ENCODE results near the gene NPFFR1. TPM values are rescaled to one million over a fixed set of nuclear protein-coding genes. Genes with fewer than 3 reads are reported as not detected.

Gene NPFFR1, protein sequence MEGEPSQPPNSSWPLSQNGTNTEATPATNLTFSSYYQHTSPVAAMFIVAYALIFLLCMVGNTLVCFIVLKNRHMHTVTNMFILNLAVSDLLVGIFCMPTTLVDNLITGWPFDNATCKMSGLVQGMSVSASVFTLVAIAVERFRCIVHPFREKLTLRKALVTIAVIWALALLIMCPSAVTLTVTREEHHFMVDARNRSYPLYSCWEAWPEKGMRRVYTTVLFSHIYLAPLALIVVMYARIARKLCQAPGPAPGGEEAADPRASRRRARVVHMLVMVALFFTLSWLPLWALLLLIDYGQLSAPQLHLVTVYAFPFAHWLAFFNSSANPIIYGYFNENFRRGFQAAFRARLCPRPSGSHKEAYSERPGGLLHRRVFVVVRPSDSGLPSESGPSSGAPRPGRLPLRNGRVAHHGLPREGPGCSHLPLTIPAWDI
- not detected in 2 replicates for total RNA-seq (2014; rRNA removed; shearing (Covaris generic))
- not detected in 2 replicates for polyA plus RNA-seq (2014; cell fraction: nucleus; rRNA removed)

DNA sequence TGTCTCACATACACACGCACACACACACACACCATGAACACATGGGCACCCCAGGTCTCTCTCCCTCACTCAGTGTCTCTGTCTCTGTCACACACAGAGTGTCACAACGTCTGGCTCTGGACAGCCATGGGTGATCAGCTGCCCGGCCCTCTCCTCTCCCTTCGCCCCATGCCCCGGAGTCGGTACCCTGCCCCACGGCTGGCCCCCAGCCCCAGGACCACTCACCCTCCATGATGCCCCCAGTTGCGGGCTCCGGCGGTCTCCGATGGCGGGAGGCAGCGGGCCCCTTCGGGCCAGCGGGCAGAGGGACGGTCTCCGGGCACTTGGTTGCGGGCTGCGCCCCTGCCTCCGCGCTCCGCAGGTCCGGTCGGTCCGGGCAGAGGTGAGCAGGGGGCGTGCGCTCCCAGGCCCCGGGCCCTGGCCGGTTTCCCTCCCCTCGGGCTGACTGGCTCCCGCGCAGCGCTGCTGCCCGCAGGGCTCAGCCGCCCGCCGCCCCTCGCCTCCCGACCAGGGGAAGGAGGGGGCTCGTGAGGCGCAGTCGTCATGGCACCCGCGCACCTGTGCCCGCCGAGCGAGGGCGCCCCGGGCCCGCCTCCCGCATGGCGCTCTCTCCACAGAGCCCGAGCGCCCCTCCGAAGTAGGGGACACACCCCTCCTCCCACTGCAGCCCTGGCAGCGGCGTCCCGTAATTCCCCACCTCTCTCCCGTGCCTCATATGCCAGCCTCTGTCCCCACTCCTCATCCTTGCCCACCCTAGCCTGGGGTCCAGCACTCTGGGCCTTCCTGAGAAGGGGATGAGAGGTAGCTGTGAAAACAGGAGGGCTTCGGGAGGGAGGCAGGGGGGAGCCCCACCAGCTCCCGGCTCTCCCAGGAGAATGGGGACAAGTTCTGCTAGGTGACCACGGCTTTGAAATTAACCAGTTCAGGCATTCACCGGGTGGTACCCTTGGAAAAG, at the start of gene NPFFR1:
NPFFR1 (minus strand) TSS at position 560 of the 955 bp plus-strand sequence; CDS start at position 232, 328 bp downstream.
- no peak for DNase-seq (ENCODE audit: extremely low read depth, low read depth)

DNA sequence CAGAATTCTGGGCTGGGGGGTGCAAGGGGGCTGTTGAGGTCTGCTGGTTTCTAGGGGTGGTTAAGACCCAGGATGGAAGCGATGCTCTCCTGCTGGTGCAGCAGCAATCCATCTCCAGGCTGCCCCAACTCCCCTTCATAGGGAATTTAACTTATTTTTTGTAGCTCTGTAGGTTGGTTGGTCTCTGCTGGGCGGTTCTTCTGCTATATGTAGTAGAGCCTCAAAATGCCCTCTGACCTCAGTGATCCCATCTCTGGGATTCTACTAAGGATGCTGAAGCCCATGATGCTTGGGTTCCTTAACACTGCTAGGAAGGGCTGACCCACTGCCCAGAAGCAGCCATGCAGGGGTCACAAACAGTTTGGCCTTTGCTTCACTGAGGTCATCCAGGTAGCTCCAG, 49.5 kb upstream of the NPFFR1 start:
- DNase-seq (ENCODE audit: extremely low read depth, low read depth) = no peak

DNA sequence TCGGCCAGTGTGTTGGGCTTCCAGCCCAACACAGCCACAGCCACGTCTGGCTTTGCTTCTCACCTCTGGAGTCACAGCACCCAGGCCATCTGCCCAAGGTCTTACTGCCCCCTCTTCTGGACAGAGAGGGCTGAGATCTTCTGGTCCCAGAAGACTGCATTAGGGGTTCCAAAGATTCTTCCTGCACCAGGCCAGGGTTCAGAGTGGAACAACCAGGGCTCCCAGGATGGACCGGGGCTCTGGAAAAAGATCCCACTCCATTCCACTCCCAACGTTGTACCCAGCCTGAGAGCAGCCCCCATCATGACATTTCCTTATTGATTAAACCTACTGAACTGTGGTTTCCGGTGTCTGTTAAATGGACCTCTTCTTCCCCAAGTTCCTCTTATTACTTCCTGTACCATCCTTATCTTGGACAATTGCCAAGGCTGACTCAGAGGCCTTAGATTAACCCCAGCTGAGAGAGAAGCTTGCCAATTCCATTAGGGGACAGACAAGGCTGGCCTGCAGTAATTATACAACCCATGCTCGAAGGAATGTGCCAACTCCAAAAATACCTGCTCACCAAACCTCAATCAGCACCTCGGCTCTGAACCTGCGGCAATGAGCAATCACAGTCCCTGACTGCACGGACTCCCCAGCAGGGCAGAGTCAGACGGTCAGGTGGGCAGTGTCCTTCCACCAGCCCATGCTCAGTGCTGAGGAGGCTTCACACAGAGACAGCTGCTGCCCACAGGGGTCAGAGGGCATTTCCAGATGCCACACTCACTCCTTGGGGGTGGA, 47.9 kb upstream of the NPFFR1 start:
- DNase-seq (ENCODE audit: extremely low read depth, low read depth) = peak; percentile 67

DNA sequence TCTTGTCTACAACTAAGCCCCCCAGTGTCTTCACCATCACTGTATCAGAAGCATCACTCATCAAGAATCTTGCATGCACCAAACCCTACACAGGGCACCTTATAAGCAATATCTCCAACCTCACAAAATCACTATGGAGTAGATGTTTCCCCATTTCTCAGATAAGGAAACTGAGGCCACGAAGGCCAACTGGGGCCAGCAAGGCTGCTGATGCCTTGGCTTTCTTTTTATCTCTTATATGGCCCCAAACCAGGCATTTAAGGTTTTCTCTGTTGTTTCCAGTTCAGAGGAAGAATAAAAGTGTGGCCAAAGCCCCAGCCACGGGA, 47.3 kb upstream of the NPFFR1 start:
- DNase-seq (ENCODE audit: extremely low read depth, low read depth) = no peak

DNA sequence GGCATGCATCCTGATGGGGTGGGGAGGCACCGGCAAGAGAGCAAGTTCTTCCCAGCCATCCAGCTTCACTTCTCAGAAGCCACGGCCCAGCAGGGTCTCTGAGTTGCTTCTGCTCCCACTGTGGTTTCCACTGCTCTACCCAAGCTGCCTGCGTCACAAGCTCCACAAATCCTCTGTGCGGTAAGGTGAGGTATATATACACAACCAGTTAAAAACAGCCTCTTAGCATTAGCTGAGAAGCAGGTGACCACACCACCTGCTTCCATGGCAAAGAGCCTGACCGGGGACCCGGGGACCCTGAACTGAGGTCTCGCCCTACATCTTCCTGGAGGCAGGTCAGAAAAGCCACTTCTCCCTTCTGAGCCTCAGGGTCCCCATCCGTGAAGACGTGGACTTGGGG, 46.9 kb upstream of the NPFFR1 start:
- no peak for DNase-seq (ENCODE audit: extremely low read depth, low read depth)

DNA sequence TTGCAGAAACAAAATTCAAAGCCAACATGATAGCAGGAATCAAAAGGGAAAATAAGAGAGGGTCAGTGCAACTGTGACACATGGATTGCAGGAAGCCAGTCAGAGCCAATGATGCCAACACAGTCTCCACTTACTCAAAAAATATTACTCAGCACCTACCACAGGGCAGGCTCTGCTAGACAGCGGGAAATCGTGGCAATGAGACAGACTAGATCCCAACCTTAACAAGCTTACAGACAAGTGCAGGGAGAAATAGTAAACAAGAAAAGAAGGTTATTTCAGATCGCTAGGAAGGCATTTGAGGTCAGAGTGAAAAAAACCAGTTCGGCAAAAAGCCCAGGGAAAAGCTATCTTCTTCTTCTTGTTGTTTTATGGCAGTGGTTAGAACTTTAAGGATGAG, 45.2 kb upstream of the NPFFR1 start:
- DNase-seq (ENCODE audit: extremely low read depth, low read depth) = no peak

DNA sequence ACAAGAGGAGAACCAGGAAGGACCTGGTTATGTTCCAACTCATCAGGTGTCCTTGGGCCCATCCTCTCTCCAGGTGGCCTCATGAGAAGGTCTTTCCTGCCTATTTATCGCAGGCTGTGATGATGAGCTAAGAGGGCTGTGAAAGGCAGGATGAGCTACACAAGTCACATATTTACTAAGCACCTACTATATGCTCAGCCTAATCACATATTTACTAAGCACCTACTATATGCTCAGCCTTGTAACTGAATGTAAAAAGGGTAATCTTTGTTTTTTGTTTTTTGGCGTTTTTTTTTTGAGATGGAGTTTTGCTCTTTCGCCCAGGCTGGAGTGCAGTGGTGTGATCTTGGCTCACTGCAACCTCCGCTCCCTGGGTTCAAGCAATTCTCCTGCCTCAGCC, 44.2 kb upstream of the NPFFR1 start:
- no peak for DNase-seq (ENCODE audit: extremely low read depth, low read depth)

DNA sequence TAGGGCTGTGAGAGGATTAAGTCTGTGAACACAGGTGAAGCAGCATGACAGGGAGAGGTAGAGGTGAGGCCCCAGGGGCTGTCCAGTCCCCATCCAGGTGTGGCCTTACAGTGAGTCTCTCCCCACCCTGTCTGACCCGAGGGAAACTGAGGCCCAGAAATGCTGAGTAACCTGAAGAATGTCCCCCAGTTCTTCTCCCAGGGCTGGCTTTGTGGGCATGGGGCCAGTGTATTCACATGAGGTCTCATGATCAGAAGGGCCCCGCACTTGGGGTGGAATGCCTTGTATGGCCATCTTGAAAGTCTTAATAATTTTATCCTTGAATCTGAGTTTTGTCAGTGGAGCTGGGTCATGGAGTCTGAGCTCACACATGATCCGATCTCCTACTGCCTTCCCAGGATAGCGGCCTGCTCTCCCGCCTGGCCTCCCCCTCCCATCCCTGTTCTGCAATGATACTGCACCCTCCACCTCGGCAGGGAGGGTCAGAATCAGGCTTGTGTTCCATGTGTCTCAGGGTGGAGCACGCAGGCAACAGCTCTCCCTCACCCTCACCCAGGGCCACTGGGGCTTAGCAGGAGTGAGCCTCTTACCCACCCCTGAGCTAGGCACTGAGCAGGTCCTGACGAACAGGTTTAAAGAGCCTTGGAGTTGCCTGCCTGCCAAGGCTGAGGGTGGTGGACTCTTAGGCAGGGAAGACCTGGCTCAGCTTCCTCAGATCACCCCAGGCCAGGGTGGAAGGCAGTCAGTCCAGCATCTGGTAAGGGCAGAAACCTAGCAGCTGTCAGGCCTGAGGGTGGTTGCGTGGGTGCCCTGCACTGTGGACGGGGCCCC, 41.4 kb upstream of the NPFFR1 start:
- no peak for DNase-seq (ENCODE audit: extremely low read depth, low read depth)

DNA sequence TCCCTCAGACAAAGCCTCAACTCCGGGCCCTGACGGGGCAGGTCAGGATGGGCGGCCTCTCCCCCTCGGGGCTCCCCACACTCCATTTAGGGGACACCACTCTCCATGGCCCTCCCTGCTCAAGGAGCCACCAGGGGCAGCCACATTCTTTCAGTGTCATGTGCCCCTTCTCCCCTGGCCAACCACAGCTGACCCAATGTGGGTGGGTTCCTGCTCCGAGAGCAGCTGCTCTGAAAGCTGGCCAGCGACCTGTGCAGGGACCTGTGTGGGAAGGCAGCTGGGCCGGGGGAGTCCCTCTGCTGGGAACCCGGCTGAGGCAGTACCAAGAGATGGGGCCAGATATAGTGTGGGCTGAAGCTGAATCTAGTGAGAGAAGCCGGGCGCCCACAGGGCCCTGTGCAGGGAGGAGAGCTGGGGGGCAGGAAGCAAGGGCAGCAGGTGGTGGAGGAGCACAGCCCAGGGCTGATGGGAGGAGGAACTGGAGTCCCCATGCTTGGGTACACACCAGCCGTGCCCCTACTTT, 40.6 kb upstream of the NPFFR1 start:
- DNase-seq (ENCODE audit: extremely low read depth, low read depth) = no peak

DNA sequence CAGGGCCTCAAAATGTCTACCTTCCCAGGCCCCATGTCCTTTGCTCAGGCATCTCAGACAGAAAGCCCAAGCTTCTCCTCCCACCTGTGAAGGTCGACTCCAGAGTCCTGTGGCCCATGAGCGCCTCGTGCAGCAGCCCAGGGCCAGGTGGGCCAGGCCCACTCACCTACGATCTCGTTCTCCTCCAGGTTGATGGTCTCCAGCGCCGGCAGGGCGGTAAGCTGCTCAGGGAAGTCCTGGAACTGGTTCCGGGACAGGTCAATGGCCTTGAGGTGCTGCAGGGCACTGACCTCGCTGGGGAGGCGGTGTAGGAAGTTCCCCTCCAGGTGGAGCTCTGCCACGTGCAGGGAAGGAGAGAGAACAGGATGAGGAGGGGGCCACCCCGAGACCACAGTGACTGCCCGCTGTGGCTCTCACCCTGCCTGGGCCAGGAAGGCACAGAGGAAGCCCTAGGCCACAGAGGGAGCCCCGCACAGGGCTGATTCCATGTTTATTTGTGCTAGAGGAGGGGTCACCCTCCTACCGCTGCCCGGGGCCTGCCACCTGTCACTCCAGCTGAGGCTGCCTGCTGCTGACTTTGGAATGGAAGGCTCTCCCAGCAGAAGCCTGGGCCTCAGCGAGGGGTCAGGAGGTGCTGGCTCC, 40.0 kb upstream of the NPFFR1 start:
- no peak for DNase-seq (ENCODE audit: extremely low read depth, low read depth)

DNA sequence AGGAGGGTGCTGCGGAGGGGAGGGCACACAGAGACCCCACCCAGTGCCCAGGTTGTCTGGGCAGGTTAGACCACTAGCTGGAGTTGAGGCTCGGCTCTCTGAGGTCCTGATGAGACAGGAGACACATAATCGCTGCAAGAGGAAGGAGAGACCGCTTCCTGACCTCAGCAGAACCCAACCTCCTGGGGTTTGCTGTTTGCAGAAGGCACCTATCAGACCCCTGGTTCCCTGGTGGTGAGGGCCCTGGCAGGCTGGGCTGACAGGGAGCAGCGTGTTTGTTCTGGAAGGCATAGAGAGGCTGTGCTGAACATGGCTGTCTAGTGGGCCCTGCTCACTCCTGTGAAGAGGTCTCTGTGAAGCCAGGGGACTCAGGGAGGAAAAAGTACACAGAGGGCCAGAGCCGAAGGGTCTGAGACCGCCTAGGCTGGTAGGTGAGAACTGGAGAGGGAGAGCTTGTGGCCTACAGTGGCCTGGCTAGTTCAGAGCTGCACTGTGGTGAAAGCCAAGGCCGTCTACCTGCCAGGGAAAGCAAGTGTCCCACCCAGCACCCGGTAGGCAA, 39.4 kb upstream of the NPFFR1 start:
- no peak for DNase-seq (ENCODE audit: extremely low read depth, low read depth)

DNA sequence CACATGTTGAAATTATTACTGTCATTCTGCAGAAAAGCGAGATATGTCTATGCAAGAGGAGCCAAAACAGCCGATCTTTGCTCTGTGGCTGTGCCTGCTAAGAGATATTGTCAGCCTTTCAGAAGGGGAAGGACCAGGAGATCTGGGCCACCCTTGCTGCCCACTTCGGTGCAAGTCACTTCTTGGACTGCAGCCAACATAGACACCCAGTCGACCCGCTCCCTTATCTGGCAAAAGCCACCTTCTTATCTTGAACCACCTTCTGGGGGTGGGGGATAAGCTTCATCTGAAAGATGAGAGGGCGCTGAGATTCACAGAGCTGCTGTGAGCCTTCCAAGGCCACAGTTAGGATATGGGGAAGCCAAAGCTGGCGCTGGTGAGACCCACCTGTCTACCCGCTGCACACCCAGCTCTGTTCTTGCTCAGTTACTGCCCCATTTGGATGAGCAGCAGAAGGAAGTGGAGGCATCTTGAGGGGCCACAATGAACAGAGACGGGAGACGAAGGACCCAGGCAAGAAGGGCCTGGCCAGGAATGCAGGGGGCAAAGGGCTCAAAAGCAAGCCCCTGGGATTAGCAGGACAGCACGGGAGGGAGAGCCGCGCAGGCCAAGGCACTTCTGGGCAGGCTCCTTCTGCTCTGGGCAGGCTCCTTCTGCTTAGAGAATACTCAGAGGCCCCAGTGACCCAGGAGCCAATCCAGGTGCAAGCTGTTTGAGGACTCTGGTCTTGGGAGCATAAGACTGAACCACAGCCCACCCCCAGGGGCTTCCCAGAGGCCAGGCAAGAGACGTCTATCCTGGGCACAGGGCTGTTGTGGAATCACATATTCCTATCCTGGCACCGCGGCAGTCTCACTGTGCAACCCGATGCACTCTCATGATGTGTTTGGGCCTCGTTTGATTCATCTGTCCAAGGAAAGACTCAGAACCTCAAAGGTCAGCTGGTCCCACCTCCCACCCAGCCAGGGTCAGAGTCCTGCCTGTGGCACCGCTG, 38.4 kb upstream of the NPFFR1 start:
- DNase-seq (ENCODE audit: extremely low read depth, low read depth) = no peak

DNA sequence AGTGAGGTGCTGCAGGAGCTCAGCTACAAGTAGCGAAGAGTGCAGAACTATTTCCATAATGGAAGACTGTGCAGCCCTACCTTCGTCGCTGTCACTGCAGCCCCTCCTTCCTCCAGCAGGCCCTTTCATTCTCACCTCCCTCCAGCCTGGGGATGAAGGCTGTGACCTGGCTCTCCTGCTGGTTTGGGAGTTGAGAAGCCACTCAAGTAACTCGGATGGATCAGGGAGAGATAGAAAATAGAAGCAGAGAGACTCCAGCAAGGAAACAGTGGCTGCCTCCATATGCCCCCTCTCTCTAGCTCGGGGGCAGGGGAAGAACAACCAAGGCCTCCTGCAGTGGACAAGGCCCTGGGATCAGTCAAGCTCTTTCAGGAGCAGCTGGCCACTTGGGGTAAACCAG, 37.4 kb upstream of the NPFFR1 start:
- no peak for DNase-seq (ENCODE audit: extremely low read depth, low read depth)

DNA sequence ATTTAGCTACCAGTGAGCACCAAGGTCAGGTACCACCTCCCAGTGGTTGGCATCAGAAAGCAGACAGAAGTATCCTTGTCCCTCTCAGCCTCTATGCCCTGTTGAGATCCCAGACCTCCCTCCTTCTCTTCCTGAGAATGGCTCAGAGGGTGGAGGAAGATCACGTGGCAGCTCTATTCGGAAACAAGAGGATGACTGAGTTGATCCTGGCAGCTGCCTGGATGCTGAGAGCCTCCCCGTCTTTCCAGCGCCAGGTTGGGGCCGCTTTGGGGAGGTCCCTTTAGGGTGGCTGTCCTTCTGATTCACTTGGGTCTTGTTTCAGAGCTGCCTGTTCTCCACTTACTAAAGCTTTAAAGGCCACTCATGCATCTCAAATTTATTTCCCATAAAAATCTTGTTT, 36.9 kb upstream of the NPFFR1 start:
- no peak for DNase-seq (ENCODE audit: extremely low read depth, low read depth)

DNA sequence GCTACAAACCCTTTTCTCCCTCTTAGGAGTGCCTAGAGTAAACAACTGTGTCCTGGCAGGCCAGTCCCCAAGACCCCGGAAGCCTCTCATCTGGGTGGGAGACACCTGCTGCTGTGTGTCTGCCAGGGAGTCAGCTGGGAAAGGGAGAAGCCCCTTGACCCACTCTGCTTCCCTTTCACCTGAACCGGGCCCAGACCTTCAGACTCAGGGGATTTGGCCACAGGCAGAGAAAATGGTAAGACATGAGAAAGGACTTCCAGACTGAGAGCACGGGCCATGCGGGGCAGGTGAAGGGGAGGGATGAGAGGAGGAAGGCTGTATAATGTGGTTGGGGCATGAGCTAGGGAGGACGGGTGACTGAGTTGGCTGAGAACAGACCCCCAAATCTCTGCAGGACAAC, 36.0 kb upstream of the NPFFR1 start:
- DNase-seq (ENCODE audit: extremely low read depth, low read depth) = no peak

DNA sequence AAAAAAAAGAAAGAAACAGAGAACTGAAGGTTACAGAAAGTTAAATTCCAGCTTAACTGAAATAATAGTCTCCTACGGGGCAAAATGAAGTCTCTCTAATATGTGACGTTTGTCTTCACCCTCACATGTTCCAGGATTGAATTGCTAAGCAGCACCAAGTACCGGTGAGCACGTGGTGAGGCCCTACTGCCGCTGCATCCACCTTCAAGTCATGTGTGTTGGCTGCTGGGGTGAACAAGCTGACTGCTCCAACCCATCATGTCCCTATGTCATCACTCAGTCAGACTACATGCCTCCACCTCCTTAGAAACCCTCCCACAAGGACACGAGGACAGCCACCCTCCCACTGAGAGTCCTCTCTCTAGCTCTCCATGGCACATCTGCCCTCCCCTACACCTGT, 35.4 kb upstream of the NPFFR1 start:
- no peak for DNase-seq (ENCODE audit: extremely low read depth, low read depth)

DNA sequence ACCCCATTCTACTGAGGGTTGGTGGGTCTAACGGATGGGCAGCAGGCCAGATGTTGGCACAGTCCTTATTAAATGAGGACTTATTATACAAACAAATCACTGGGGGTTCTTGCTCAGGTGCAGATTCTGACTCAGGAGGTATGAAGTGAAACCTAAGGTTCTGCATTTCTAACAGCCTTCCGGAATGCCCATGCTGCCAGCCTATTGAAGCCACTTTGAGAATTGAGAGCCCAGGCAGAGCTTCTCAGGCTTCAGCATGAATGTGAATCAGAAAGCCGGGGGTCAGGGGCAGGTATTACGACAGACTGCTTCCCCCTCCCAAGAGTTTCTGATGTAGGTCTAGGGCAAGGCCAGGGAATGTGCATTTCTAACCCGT, 34.1 kb upstream of the NPFFR1 start:
- no peak for DNase-seq (ENCODE audit: extremely low read depth, low read depth)

Measured in NCI-H460 (cell line).